GM12872 (cell line): Measurements from ENCODE around the gene CPSF7.

ENCODE experiments used
- TF ChIP-seq, protein P1 (sequence below): IDR thresholded peaks from 3 replicates; pipeline ENCODE4 v1.5.1; 2011; ENCODE audit warnings: low read depth, mild to moderate bottlenecking, low read length, moderate library complexity; ENCODE audit not compliant: insufficient read depth

The CPSF7 gene

DNA sequence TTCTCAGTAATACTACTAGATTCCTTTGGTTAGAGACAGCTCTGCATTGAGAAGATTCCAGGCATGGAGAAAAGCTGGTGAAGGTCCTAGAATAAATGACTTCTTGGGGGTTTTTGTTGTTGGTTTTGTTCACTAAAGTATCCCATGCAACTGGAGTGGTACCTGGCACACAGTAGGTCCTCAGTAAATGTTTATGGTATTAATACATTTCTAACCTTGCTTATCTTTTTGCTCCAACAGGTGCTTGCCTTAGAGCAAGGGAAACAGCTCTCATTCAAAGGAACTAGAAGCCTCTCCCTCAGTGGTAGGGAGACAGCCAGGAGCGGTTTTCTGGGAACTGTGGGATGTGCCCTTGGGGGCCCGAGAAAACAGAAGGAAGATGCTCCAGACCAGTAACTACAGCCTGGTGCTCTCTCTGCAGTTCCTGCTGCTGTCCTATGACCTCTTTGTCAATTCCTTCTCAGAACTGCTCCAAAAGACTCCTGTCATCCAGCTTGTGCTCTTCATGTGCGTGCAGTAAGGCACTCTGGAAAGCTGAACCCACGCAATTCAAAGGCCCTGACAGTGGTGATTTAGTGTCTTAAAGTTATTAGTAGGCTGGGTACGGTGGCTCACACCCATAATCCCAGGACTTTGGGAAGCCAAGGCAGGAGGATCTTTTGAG, 65.6 kb downstream of the CPSF7 start:
- TF ChIP-seq, protein P1, sequence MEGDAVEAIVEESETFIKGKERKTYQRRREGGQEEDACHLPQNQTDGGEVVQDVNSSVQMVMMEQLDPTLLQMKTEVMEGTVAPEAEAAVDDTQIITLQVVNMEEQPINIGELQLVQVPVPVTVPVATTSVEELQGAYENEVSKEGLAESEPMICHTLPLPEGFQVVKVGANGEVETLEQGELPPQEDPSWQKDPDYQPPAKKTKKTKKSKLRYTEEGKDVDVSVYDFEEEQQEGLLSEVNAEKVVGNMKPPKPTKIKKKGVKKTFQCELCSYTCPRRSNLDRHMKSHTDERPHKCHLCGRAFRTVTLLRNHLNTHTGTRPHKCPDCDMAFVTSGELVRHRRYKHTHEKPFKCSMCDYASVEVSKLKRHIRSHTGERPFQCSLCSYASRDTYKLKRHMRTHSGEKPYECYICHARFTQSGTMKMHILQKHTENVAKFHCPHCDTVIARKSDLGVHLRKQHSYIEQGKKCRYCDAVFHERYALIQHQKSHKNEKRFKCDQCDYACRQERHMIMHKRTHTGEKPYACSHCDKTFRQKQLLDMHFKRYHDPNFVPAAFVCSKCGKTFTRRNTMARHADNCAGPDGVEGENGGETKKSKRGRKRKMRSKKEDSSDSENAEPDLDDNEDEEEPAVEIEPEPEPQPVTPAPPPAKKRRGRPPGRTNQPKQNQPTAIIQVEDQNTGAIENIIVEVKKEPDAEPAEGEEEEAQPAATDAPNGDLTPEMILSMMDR: no peak

DNA sequence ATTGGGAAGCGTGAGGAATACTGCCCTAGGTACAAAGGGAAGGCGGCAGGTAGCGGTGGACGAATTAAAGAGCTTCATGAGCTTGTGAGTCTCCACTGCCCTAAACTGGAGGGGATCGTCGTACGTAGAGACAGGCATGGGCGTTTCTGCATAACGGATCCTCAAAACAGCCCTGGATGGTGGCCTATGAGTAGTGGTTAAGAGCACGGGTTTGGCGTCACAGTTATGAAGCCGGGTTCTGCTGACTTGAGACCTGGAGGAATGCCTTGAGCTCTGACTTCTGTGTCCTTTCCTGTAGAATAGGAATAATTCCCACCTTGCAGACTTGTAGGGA, 67.3 kb downstream of the CPSF7 start:
- TF ChIP-seq, protein P1: no peak

DNA sequence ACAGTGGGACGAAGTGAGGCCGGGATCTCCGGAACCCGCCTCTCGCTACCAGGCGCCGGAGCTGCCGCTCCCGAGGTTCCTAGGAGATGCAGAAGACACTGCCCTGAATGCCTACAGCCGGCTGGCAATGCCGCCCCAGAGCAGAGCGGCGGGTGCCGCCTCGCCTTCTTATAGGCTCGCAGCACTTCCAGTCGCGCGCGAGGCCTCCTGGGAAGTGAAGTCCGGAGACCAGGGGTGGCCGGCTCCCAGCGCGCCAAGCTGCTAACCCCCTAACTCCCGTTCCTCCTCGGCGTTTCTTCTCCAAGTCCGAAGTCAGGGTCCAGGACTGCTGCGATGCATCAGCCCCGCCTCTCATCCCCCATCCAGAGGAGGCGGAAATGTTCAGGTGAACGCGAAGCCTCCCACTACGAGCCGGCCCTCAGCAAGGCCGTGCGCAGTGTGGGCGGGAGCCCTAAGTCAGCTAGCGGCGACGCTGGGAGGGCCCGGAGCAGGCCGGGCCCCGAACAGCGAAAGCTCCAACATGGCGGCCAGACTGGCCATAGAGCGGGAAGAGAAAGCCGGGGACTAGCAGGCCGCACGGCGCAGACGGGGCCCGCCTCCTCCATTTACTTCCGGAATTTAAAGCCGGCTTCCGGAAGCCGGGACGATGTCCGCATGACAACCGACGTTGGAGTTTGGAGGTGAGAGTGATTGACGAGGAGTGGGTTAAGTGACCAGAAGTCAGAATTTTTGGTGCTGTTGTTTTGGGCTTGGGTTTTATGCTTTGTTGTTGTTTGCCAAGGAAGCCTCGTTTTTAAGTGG, 67.8 kb downstream of the CPSF7 start, which contains the start of the genes CYB561A3 and TMEM138:
Gene CYB561A3 (minus strand): TSS at position 142 of the 801 bp plus-strand sequence. CDS start 5,169 bp downstream, outside the sequence.
Gene TMEM138 (plus strand): TSS at position 634 of the 801 bp plus-strand sequence. CDS start 2,017 bp downstream, outside the sequence.
- TF ChIP-seq, protein P1: no peak

DNA sequence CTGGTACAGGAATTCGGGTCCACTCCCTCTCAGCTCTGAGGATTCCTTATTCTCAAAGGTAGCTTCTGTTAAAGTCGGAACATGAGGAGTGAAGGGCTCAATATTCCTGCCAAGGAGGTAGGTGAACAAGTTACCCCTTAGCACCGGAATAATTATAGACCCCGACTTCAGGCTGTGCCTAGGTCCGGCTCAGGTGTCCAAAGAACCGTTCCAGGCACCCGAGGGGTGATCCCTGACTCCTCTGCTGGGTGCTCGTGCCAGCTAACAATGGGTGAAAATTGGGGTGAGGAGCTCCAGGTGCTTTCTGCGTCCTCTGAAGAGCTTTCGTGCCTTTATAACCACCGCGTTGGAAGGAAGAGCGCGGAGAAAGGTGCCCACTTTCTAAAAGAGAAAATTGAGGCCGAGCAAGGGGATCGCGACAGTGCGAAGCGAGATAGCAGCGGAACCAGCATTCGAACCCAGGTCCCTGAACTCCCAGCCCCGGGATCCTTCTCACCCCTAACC, 68.5 kb downstream of the CPSF7 start:
- TF ChIP-seq, protein P1: no peak

DNA sequence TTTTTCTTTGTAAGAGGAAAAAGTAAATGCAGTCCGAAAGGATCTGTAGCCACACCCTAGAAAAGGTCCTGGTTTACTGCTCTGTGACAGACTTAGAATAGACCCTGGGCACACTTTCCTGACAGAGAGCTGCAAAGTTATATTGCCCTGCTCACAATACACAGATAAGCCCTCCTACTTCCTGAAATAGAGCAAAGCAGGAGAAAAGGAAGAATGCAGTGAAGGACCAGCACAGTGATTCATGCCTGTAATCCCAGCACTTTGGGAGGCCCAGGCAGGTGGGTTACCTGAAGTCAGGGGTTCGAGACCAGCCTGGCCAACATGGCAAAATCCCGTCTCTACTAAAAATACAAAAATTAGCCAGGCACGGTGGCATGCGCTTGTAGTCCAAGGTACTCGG, 70.3 kb downstream of the CPSF7 start:
- TF ChIP-seq, protein P1: no peak

DNA sequence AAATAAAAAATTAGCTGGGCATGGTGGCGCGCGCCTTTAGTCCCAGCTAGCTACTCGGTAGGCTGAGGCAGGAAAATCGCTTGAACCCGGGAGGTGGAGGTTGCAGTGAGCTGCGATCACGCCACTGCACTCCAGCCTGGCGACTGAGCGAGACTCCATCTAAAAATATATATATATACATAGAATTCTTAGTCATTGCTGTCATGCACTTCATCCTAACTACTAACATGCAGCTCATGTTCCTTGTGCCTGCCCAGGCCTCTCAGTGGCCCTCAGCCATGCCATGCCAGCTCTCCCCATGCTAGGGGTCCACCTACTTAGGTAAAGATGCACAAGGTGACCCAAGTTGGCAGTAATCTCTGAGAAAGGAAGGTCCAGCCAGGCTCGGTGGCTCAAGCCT, 71.2 kb downstream of the CPSF7 start:
- TF ChIP-seq, protein P1: no peak

DNA sequence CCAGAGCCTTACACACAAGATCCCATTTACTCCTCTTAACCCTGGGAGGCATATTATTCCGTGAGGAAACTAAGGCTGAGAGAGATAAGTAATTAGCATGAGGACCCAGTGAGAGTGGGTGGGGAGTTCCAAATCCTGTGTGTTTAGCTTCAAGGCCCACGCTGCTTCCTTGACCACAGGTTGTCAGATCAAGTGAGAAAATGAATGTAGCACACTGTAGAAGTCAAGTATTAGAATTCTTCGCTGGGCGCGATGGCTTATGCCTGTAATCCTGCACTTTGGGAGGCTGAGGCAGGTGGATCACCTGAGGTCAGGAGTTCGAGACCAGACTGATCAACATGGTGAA, 71.9 kb downstream of the CPSF7 start:
- TF ChIP-seq, protein P1: no peak
